Fibroblast of the aortic adventitia (primary cell): ENCODE data around the gene EFCAB12. TPM values are rescaled to one million over a fixed set of nuclear protein-coding genes. Genes with fewer than 3 reads are reported as not detected.

Experiments
- DNase-seq: peaks from one replicate; pipeline ENCODE4 v3.0.0-alpha.2; 2010; ENCODE audit warnings: low read depth
- H3K4me3 ChIP-seq: 2 replicates; pipeline ENCODE4 v1.5.1; 2011; ENCODE audit warnings: low read depth, mild to moderate bottlenecking, control low read depth, low read length, moderate library complexity
- total RNA-seq: library from RNA; depleted of rRNA; stranded (reverse); fragments of >200 nt; gene quantifications from 2 replicates; pipeline ENCODE4 v1.2.3, GENCODE V29; 2012; ENCODE audit warnings: low replicate concordance
- TF ChIP-seq, protein P1 (sequence below): IDR thresholded peaks from 2 replicates; pipeline ENCODE4 v1.5.1; 2011; ENCODE audit warnings: mild to moderate bottlenecking, low read length, control low read depth, inconsistent platforms; ENCODE audit not compliant: insufficient read depth

Gene EFCAB12
- total RNA-seq, 1 donor, result under 0.01 TPM

DNA sequence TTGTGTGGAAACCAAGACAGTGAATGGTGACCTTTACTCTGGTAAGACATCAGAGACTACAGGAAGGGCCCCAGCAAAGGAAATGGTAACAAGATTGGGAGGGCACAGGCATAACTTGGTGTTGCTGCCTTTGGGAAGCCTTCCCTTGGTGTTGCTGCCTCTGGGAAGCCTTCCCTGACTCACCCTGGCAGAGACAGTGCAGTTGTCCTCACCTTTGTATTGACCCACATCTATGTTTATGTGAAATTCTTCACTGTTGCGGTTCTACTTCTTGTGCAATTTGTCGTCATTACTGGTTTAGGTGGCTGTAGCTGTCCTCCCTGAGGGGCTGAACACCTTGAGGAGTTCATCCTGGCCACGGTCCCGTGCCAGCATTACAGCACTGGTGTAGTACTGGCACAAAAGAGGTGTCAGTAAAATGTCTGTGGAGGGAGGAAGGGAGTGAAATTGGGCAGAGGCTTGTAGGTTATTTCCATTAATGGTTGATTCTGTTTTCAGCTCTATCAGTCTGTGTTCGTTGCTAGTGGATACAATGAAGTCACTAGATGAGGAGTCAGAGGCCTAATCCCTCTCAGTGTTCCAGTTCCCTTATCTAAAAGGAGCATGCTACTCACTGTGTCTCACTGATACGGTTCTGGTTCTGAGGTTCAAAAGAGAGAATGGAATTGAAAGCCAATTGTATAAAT lies 33.2 kb upstream of the EFCAB12 start:
- peak; percentile 58 for DNase-seq
- TF ChIP-seq, protein P1, sequence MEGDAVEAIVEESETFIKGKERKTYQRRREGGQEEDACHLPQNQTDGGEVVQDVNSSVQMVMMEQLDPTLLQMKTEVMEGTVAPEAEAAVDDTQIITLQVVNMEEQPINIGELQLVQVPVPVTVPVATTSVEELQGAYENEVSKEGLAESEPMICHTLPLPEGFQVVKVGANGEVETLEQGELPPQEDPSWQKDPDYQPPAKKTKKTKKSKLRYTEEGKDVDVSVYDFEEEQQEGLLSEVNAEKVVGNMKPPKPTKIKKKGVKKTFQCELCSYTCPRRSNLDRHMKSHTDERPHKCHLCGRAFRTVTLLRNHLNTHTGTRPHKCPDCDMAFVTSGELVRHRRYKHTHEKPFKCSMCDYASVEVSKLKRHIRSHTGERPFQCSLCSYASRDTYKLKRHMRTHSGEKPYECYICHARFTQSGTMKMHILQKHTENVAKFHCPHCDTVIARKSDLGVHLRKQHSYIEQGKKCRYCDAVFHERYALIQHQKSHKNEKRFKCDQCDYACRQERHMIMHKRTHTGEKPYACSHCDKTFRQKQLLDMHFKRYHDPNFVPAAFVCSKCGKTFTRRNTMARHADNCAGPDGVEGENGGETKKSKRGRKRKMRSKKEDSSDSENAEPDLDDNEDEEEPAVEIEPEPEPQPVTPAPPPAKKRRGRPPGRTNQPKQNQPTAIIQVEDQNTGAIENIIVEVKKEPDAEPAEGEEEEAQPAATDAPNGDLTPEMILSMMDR, result no peak
- H3K4me3 ChIP-seq, result no peak overlapping the region

DNA sequence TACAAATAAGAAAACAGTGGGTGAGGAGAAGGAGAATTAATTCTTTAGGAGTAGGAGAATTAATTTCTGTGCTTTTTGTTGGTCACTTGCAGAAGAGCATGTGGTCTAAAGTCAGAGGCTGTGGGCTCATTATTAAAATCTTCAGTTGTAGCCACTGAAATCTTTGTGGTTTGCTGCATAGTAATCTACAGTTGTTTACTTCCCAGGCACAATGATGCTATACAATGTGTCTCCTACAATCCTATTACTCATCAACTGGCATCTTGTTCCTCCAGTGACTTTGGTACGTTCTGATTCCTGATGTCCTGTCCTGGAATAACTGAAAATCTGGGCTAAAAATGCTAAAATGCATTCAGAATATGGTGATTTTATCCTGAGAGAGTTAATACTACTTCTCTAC lies 32.6 kb upstream of the EFCAB12 start:
- TF ChIP-seq, protein P1, result no peak
- no peak overlapping the region for H3K4me3 ChIP-seq
- DNase-seq, result no peak

DNA sequence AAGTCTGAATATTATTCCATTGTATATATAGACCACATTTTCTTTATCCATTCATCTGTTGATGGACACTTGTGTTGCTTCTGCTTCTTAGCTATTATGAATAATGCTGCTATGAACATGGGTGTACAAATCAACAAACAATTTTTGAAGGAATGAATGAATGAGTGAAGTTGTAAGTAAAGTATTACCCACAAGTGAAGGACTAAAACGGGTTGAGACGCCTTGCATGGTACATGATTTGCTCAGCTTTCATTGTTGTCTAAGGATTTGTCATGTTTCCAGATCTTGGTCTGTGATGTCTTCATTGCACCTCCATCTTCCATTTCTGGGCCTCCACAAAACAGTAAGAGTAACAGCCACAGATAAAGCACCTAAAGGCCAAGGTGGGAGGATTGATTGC lies 32.1 kb upstream of the EFCAB12 start:
- TF ChIP-seq, protein P1, result no peak
- no peak for DNase-seq
- H3K4me3 ChIP-seq, result no peak overlapping the region

DNA sequence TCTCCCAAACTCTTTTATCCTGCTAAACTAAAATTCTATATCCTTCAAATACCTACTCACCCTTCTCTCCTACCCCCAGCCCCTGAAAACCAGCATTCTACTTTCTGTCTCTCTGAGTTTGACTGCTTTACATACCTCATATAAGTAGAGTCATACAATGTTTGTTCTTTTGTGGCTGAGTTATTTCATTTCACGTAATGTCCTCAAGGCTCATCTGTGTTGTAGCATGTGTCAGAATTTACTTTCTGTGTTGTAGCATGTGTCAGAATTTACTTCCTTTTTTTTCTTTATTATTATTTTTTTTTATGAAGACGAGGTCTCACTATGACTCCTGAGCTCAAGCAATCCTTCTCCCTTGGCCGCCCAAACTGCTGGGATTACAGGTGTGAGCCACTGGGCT lies 31.7 kb upstream of the EFCAB12 start:
- H3K4me3 ChIP-seq, result no peak overlapping the region
- TF ChIP-seq, protein P1, result no peak
- DNase-seq, result no peak

DNA sequence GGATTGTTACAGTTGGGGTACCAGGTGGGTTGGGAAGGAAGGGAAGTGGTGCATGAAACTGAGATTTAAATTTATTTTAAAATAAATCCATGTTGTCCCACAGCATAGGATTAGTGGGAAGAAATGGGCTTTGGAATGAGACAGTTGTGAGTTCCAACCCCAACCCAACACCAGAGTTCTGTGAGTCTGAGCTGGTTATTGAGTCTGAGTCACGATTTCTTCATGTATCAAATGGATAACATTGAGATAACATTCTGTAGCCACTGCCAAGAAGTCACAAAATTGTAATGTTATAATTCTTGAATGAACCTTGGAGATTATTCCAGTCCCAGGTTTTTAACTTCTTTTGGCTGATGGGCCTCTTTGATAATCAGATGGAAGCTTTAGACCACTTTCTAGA lies 25.3 kb upstream of the EFCAB12 start:
- TF ChIP-seq, protein P1, result no peak
- DNase-seq, result peak; percentile 90
- H3K4me3 ChIP-seq, result no peak overlapping the region

DNA sequence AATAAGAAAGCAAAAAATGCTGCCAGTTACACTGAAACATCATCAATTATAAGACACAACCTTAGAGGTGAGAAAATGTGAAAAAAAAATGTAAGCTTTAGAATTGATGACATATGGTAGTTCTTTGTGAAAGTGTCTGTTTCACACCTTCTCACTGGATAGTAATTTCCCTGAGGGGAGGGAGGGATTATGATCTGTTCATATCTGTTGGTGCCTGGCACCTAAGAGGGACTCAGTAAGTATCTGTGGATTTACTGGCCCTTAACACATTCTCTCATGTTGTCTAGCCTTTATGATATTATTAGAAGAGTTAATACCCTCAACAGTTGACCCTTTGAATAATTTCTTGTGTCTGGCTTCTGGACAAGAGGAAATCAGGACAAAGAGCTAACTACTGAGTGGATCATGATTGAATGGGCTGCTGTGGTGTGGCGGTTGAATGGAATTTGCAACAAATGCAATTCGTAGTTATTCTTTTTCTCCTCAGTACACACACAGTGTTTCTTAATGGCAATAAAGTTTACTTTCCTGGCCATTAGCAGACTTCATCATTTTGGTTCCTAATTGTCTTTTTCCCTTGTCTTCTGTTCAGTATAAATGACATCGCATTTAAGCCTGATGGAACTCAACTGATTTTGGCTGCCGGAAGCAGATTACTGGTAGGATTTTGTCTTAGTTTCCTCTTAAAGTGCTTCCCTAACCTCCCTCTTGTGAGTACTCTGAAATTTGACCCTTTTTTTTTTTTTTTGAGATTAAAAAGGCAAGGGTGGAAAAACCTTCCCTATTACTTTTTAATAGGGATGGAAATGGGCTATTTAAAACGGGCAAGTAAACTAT lies 21.1 kb upstream of the EFCAB12 start:
- no peak for DNase-seq
- H3K4me3 ChIP-seq, result no peak overlapping the region
- TF ChIP-seq, protein P1, result no peak
